ENCODE measurements around the gene WDR18. TPM values are rescaled to one million over a fixed set of nuclear protein-coding genes. Genes with fewer than 3 reads are reported as not detected.

Gene WDR18
- total RNA-seq (10 to 100 TPM; 24.2 to 78.7 (median 52.1) TPM), polyA plus RNA-seq (100 to 1,000 TPM in 1 of 3 donors, 10 to 100 TPM in 1, 1 to 10 TPM in 1; 5.4 to 140 (median 98.6) TPM)
- long read RNA-seq, donor 1, transcript WDR18-202 (10 exons, 1,608 nt), result major isoform, 15 of 15 reads
- long read RNA-seq, donor 1, partial matches to known transcripts, result 0 of 15 reads
- long read RNA-seq, donor 1, other reads (novel, unspliced or antisense), result 0 of 15 reads
- long read RNA-seq, donor 2, transcript WDR18-202 (10 exons, 1,608 nt), result major isoform, 13 of 13 reads
- long read RNA-seq, donor 2, partial matches to known transcripts, result 0 of 13 reads
- long read RNA-seq, donor 2, other reads (novel, unspliced or antisense), result 0 of 13 reads
- long read RNA-seq, donor 3, transcript WDR18-202 (10 exons, 1,608 nt), result major isoform, 13 of 15 reads
- long read RNA-seq, donor 3, partial matches to known transcripts, result 0 of 15 reads
- long read RNA-seq, donor 3, other reads (novel, unspliced or antisense), result 0 of 15 reads
- long read RNA-seq, donor 4, transcript WDR18-202 (10 exons, 1,608 nt), result major isoform, 23 of 28 reads
- long read RNA-seq, donor 4, partial matches to known transcripts, result 3 of 28 reads
- long read RNA-seq, donor 4, other reads (novel, unspliced or antisense), result 2 of 28 reads
- long read RNA-seq, donor 5, transcript WDR18-202 (10 exons, 1,608 nt), result major isoform, 97 of 130 reads
- long read RNA-seq, donor 5, partial matches to known transcripts, result 9 of 130 reads
- long read RNA-seq, donor 5, other reads (novel, unspliced or antisense), result 24 of 130 reads
- long read RNA-seq, donor 6, transcript WDR18-202 (10 exons, 1,608 nt), result major isoform, 38 of 50 reads
- long read RNA-seq, donor 6, partial matches to known transcripts, result 7 of 50 reads
- long read RNA-seq, donor 6, other reads (novel, unspliced or antisense), result 5 of 50 reads
- long read RNA-seq, donor 7, transcript WDR18-202 (10 exons, 1,608 nt), result major isoform, 7 of 8 reads
- long read RNA-seq, donor 7, partial matches to known transcripts, result 0 of 8 reads
- long read RNA-seq, donor 7, other reads (novel, unspliced or antisense), result 0 of 8 reads
- long read RNA-seq, donor 8, transcript WDR18-202 (10 exons, 1,608 nt), result major isoform, 15 of 15 reads
- long read RNA-seq, donor 8, partial matches to known transcripts, result 0 of 15 reads
- long read RNA-seq, donor 8, other reads (novel, unspliced or antisense), result 0 of 15 reads
- long read RNA-seq, donor 9, transcript WDR18-202 (10 exons, 1,608 nt), result major isoform, 8 of 8 reads
- long read RNA-seq, donor 9, partial matches to known transcripts, result 0 of 8 reads
- long read RNA-seq, donor 9, other reads (novel, unspliced or antisense), result 0 of 8 reads
- long read RNA-seq, donor 10, transcript WDR18-202 (10 exons, 1,608 nt), result major isoform, 13 of 14 reads
- long read RNA-seq, donor 10, partial matches to known transcripts, result 0 of 14 reads
- long read RNA-seq, donor 10, other reads (novel, unspliced or antisense), result 0 of 14 reads

- H3K4me1 ChIP-seq (replicated peaks in 1 of 2), result peaks cover 5 to 26% of the 10 kb centered on the region in 2 donors
- peak within 1 kb of the TSS; percentile 48 to 93 (median 81) for H3K27ac ChIP-seq
- H3K27me3 ChIP-seq, result no peaks in the 10 kb centered on the region
- intact Hi-C loops (cut with DNase I), result loop anchor here (5.0 kb wide), 2 partner anchors 62 to 117 kb away; no protein-coding TSS in a partner anchor
- H3K4me3 ChIP-seq, result peak within 1 kb of the TSS; percentile 48 to 99 (median 83)
- TF ChIP-seq POLR2A (IDR thresholded peaks at IDR 0.05) (peak; percentile 61 to 76), CTCF (IDR thresholded peaks at IDR 0.05) (peak in 4 of 6 experiments; percentile 21 to 41 (median 27))
- DNase-seq, result peak; percentile 92 to 96 (median 94)
- peaks cover 0 to 18% of the 10 kb centered on the region in 2 donors for H3K36me3 ChIP-seq (replicated peaks in 1 of 2)
- no peaks in the 10 kb centered on the region for H3K9me3 ChIP-seq (replicated peaks in 1 of 3)
- WGBS, 4 donors, result 0 to 1% (median 1%) methylated on average over 19 to 78 of the region's 78 CpGs
These were observed at the start of gene WDR18 for GRCh38 chr19:984165-984967. Gene WDR18, plus strand, starts transcription at chr19:984345. Its CDS starts 9 bp downstream, at chr19:984354.

- DNase-seq, result peak; percentile 82 to 93 (median 86)
- peak in 3 of 6 experiments; percentile 7 to 30 (median 11) for TF ChIP-seq CTCF (IDR thresholded peaks at IDR 0.05)
- peak in 1 of 2 donors; percentile 56 for TF ChIP-seq POLR2A (IDR thresholded peaks at IDR 0.05)
- intact Hi-C loops (cut with DNase I), result no loop called here
- Histone ChIP-seq H3K4me3 (no peak overlapping the region), H3K27me3 (no peaks in the 10 kb centered on the region), H3K4me1 (replicated peaks in 1 of 2) (peaks cover 16 to 25% of the 10 kb centered on the region in 2 donors), H3K27ac (peak overlapping the region in 3 of 5 donors; percentile 65 to 73 (median 70)), H3K36me3 (replicated peaks in 1 of 2) (no peaks in the 10 kb centered on the region), H3K9me3 (replicated peaks in 1 of 3) (no peaks in the 10 kb centered on the region)
- WGBS, 4 donors, result 19 to 33% (median 25%) methylated on average over 3 to 31 of the region's 31 CpGs
These were observed 49.2 kb upstream of the WDR18 start for GRCh38 chr19:934865-935479.

- no peaks in the 10 kb centered on the region for H3K27me3 ChIP-seq
- TF ChIP-seq CTCF (IDR thresholded peaks at IDR 0.05), result no peak
- TF ChIP-seq POLR2A (IDR thresholded peaks at IDR 0.05), result no peak
- intact Hi-C loops (cut with DNase I), result no loop called here
- no peak for DNase-seq
- no peak overlapping the region for H3K4me3 ChIP-seq
- peaks cover 24 to 36% of the 10 kb centered on the region in 2 donors for H3K4me1 ChIP-seq (replicated peaks in 1 of 2)
- WGBS, 4 donors, result 97 to 99% (median 98%) methylated on average over 8 to 10 of the region's 10 CpGs
- H3K9me3 ChIP-seq (replicated peaks in 1 of 3), result no peaks in the 10 kb centered on the region
- H3K27ac ChIP-seq, result no peak overlapping the region
- no peaks in the 10 kb centered on the region for H3K36me3 ChIP-seq (replicated peaks in 1 of 2)
These were observed 48.0 kb upstream of the WDR18 start for GRCh38 chr19:936175-936546.
